IPS-18a (cell line): ENCODE results near the gene TXNDC16.

Source experiments
- H3K27ac ChIP-seq: one replicate; pipeline ENCODE4 v1.5.1; 2013; ENCODE audit warnings: low read length
- H3K27me3 ChIP-seq: one replicate; pipeline ENCODE4 v1.6.1; 2013; ENCODE audit warnings: mild to moderate bottlenecking, low read length; ENCODE audit not compliant: control insufficient read depth, insufficient read depth
- H3K36me3 ChIP-seq: one replicate; pipeline ENCODE4 v1.6.1; 2013; ENCODE audit warnings: low read depth, low read length; ENCODE audit not compliant: control insufficient read depth
- H3K4me1 ChIP-seq: one replicate; pipeline ENCODE4 v1.6.1; 2013; ENCODE audit warnings: low read depth, low read length; ENCODE audit not compliant: control insufficient read depth
- H3K4me3 ChIP-seq: one replicate; pipeline ENCODE4 v1.5.1; 2013; ENCODE audit warnings: low read length
- H3K9ac ChIP-seq: one replicate; pipeline ENCODE4 v1.6.1; 2013; ENCODE audit warnings: mild to moderate bottlenecking, low read length, moderate library complexity
- H3K9me3 ChIP-seq: one replicate; pipeline ENCODE4 v1.6.1; 2013; ENCODE audit warnings: low read depth, low read length; ENCODE audit not compliant: control insufficient read depth

The TXNDC16 gene

GRCh38 chr14:52531481-52531880 lies 20.8 kb downstream of the TXNDC16 start:
- no peak overlapping the region for H3K4me3 ChIP-seq
- H3K4me1 ChIP-seq = no peaks in the 10 kb centered on the region
- H3K9ac ChIP-seq = no peak overlapping the region
- H3K36me3 ChIP-seq = peaks cover 3% of the 10 kb centered on the region
- no peak overlapping the region for H3K27ac ChIP-seq
- no peaks in the 10 kb centered on the region for H3K27me3 ChIP-seq
- no peaks in the 10 kb centered on the region for H3K9me3 ChIP-seq

GRCh38 chr14:52527052-52527451 lies 25.3 kb downstream of the TXNDC16 start:
- Histone ChIP-seq H3K9me3 (no peaks in the 10 kb centered on the region), H3K4me3 (no peak overlapping the region), H3K4me1 (no peaks in the 10 kb centered on the region), H3K36me3 (no peaks in the 10 kb centered on the region), H3K27ac (no peak overlapping the region), H3K27me3 (no peaks in the 10 kb centered on the region), H3K9ac (no peak overlapping the region)

GRCh38 chr14:52522581-52523345 lies 29.5 kb downstream of the TXNDC16 start:
- no peaks in the 10 kb centered on the region for H3K27me3 ChIP-seq
- H3K27ac ChIP-seq = no peak overlapping the region
- no peaks in the 10 kb centered on the region for H3K9me3 ChIP-seq
- no peak overlapping the region for H3K9ac ChIP-seq
- no peak overlapping the region for H3K4me3 ChIP-seq
- no peaks in the 10 kb centered on the region for H3K36me3 ChIP-seq
- no peaks in the 10 kb centered on the region for H3K4me1 ChIP-seq

GRCh38 chr14:52522033-52522432 lies 30.3 kb downstream of the TXNDC16 start:
- Histone ChIP-seq H3K27ac (no peak overlapping the region), H3K9me3 (no peaks in the 10 kb centered on the region), H3K36me3 (no peaks in the 10 kb centered on the region), H3K27me3 (no peaks in the 10 kb centered on the region), H3K4me3 (no peak overlapping the region), H3K4me1 (no peaks in the 10 kb centered on the region), H3K9ac (no peak overlapping the region)

GRCh38 chr14:52514046-52514811 lies 38.1 kb downstream of the TXNDC16 start:
- no peak overlapping the region for H3K27ac ChIP-seq

GRCh38 chr14:52513249-52513648 lies 39.1 kb downstream of the TXNDC16 start:
- Histone ChIP-seq H3K9me3 (no peaks in the 10 kb centered on the region), H3K4me3 (no peak overlapping the region), H3K4me1 (peaks cover 12% of the 10 kb centered on the region), H3K27ac (no peak overlapping the region), H3K27me3 (no peaks in the 10 kb centered on the region), H3K9ac (no peak overlapping the region), H3K36me3 (no peaks in the 10 kb centered on the region)

More at GRCh38 chr14:52514046-52514811, 38.1 kb downstream of the TXNDC16 start:
- no peaks in the 10 kb centered on the region for H3K9me3 ChIP-seq
- H3K4me1 ChIP-seq = peaks cover 12% of the 10 kb centered on the region
- no peak overlapping the region for H3K9ac ChIP-seq
- H3K27me3 ChIP-seq = no peaks in the 10 kb centered on the region
- no peaks in the 10 kb centered on the region for H3K36me3 ChIP-seq
- H3K4me3 ChIP-seq = no peak overlapping the region

- H3K9ac ChIP-seq = no peak overlapping the region
- no peaks in the 10 kb centered on the region for H3K4me1 ChIP-seq
- no peaks in the 10 kb centered on the region for H3K9me3 ChIP-seq
- no peaks in the 10 kb centered on the region for H3K36me3 ChIP-seq
- H3K27ac ChIP-seq = no peak overlapping the region
- H3K27me3 ChIP-seq = no peaks in the 10 kb centered on the region
- H3K4me3 ChIP-seq = no peak overlapping the region
Measured at GRCh38 chr14:52494444-52494843, 57.9 kb downstream of the TXNDC16 start.

- Histone ChIP-seq H3K27me3 (no peaks in the 10 kb centered on the region), H3K36me3 (no peaks in the 10 kb centered on the region), H3K4me3 (no peak overlapping the region)
Measured at GRCh38 chr14:52485350-52485960, 66.8 kb downstream of the TXNDC16 start.

GRCh38 chr14:52481864-52482263 lies 70.4 kb downstream of the TXNDC16 start:
- Histone ChIP-seq H3K9me3 (no peaks in the 10 kb centered on the region), H3K27ac (no peak overlapping the region), H3K27me3 (no peaks in the 10 kb centered on the region), H3K4me3 (no peak overlapping the region), H3K36me3 (no peaks in the 10 kb centered on the region), H3K4me1 (no peaks in the 10 kb centered on the region), H3K9ac (no peak overlapping the region)

More at GRCh38 chr14:52485350-52485960, 66.8 kb downstream of the TXNDC16 start:
- no peak overlapping the region for H3K9ac ChIP-seq
- no peaks in the 10 kb centered on the region for H3K4me1 ChIP-seq
- H3K9me3 ChIP-seq = no peaks in the 10 kb centered on the region
- no peak overlapping the region for H3K27ac ChIP-seq

- no peak overlapping the region for H3K4me3 ChIP-seq
- no peak overlapping the region for H3K9ac ChIP-seq
- no peak overlapping the region for H3K27ac ChIP-seq
- peaks cover 4% of the 10 kb centered on the region for H3K4me1 ChIP-seq
- H3K9me3 ChIP-seq = no peaks in the 10 kb centered on the region
- no peaks in the 10 kb centered on the region for H3K36me3 ChIP-seq
- no peaks in the 10 kb centered on the region for H3K27me3 ChIP-seq
Measured at GRCh38 chr14:52473557-52473956, 78.7 kb downstream of the TXNDC16 start.

- Histone ChIP-seq H3K36me3 (no peaks in the 10 kb centered on the region), H3K4me1 (peaks cover 4% of the 10 kb centered on the region), H3K9ac (no peak overlapping the region)
Measured at GRCh38 chr14:52472728-52473127, 79.6 kb downstream of the TXNDC16 start.

More at GRCh38 chr14:52472728-52473127, 79.6 kb downstream of the TXNDC16 start:
- Histone ChIP-seq H3K27ac (no peak overlapping the region), H3K27me3 (no peaks in the 10 kb centered on the region), H3K4me3 (no peak overlapping the region), H3K9me3 (no peaks in the 10 kb centered on the region)
